Measurements from ENCODE around the gene PRDX3.

DNA sequence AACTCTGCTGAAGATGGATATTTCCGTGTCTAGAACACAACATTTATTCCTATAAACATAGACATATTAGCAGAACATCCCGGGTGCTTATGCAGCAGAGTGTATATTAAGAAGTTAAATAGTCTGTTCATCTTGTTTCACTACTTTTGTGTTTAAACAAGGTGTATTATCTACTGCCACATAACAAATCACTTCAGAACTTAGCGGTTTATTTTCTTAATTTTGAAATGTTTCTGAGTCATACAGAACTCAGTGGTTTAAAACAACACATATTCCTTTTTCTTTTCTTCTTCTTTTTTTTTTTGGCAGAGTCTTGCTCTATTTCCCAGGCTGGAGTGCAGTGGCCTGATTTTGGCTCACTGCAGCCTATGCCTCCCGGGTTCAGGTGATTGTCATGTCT is 48.9 kb downstream of the PRDX3 start:
- TF ChIP-seq, protein P1, sequence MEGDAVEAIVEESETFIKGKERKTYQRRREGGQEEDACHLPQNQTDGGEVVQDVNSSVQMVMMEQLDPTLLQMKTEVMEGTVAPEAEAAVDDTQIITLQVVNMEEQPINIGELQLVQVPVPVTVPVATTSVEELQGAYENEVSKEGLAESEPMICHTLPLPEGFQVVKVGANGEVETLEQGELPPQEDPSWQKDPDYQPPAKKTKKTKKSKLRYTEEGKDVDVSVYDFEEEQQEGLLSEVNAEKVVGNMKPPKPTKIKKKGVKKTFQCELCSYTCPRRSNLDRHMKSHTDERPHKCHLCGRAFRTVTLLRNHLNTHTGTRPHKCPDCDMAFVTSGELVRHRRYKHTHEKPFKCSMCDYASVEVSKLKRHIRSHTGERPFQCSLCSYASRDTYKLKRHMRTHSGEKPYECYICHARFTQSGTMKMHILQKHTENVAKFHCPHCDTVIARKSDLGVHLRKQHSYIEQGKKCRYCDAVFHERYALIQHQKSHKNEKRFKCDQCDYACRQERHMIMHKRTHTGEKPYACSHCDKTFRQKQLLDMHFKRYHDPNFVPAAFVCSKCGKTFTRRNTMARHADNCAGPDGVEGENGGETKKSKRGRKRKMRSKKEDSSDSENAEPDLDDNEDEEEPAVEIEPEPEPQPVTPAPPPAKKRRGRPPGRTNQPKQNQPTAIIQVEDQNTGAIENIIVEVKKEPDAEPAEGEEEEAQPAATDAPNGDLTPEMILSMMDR (IDR thresholded peaks at IDR 0.05): no peak
- no peak for TF ChIP-seq POLR2A (IDR thresholded peaks at IDR 0.05)
